SK-N-SH (cell line): ENCODE results near the gene IQCN. TPM values are rescaled to one million over a fixed set of nuclear protein-coding genes. Genes with fewer than 3 reads are reported as not detected.

ENCODE experiments used
- CTCF ChIA-PET: fragments of 300-600, 350-600 bp; formaldehyde crosslinking; extraction: SDS; loops from one replicate; lab custom pipeline; 2021; lab: Yijun Ruan, JAX
- POLR2A ChIA-PET: fragments of 350-600 bp; sonication (Branson Sonifier 250); formaldehyde crosslinking; extraction: SDS; loops from one replicate; lab custom pipeline; 2020; ENCODE audit warnings: antibody characterized with exemption, inconsistent platforms; lab: Yijun Ruan, JAX
- DNase-seq: peaks from one replicate; pipeline ENCODE4 v3.0.0; 2012
- H2AFZ ChIP-seq: fragments of 200-600 bp; sonication (generic); 2 replicates; pipeline ENCODE4 v1.8.1; 2016; ENCODE audit warnings: antibody characterized with exemption, mild to moderate bottlenecking, low read depth
- H3F3A ChIP-seq: fragments of 200-600 bp; sonication (generic); replicated peaks from 2 replicates; pipeline ENCODE3; 2016; ENCODE audit warnings: antibody characterized with exemption, mild to moderate bottlenecking; ENCODE audit not compliant: insufficient read depth
- H3K27ac ChIP-seq, 2 experiments: fragments of 200-500 bp in 1 of 2; fragments of 200-600 bp in 1 of 2; sonication (Bioruptor generic) in 1 of 2; sonication (generic), shearing (Covaris generic) in 1 of 2; 2 replicates each; pipeline versions ENCODE4 v1.5.1 to v1.6.1; 2014 to 2016; ENCODE audit warnings: low read depth in 2 of 2, inconsistent platforms in 1 of 2, low read length in 1 of 2, mild to moderate bottlenecking in 1 of 2, mixed read lengths in 1 of 2
- H3K27me3 ChIP-seq: fragments of 200-600 bp; sonication (generic), shearing (Covaris generic); 2 replicates; pipeline ENCODE4 v1.6.1; 2016; ENCODE audit warnings: mixed run types; ENCODE audit not compliant: insufficient read depth
- H3K36me3 ChIP-seq, 2 experiments: fragments of 200-500 bp in 1 of 2; fragments of 200-600 bp in 1 of 2; sonication (Bioruptor generic) in 1 of 2; sonication (generic) in 1 of 2; replicated peaks in 1 of 2; 2 replicates each; pipeline versions ENCODE3 to v1.5.1; 2014 to 2016; ENCODE audit warnings: low read length in 1 of 2, mild to moderate bottlenecking in 1 of 2; ENCODE audit not compliant: insufficient read depth in 2 of 2, control insufficient read depth in 1 of 2
- H3K4me1 ChIP-seq, 2 experiments: fragments of 200-500 bp in 1 of 2; fragments of 200-600 bp in 1 of 2; sonication (Bioruptor generic) in 1 of 2; sonication (generic), shearing (Covaris generic) in 1 of 2; 2 replicates each; pipeline versions ENCODE4 v1.5.1 to v1.6.1; 2014 to 2016; ENCODE audit warnings: low read depth in 1 of 2, low read length in 1 of 2, mixed run types in 1 of 2; ENCODE audit not compliant: insufficient read depth in 2 of 2, control insufficient read depth in 1 of 2
- H3K4me2 ChIP-seq: fragments of 200-600 bp; sonication (generic), shearing (Covaris generic); 2 replicates; pipeline ENCODE4 v1.6.1; 2017; ENCODE audit warnings: mixed run types
- H3K4me3 ChIP-seq, 2 experiments: fragments of 200-500 bp in 1 of 2; fragments of 200-600 bp in 1 of 2; sonication (Bioruptor generic) in 1 of 2; sonication (generic), shearing (Covaris generic) in 1 of 2; 2 replicates each; pipeline versions ENCODE4 v1.5.1 to v1.8.1; 2014 to 2016; ENCODE audit warnings: low read depth in 2 of 2, inconsistent platforms in 1 of 2, low read length in 1 of 2, mild to moderate bottlenecking in 1 of 2, mixed read lengths in 1 of 2, moderate library complexity in 1 of 2
- H3K79me2 ChIP-seq: fragments of 200-600 bp; sonication (generic); 2 replicates; pipeline ENCODE4 v1.8.1; 2017; ENCODE audit warnings: mild to moderate bottlenecking; ENCODE audit not compliant: insufficient read depth
- H3K9ac ChIP-seq: fragments of 200-600 bp; sonication (generic); 2 replicates; pipeline ENCODE4 v1.6.1; 2017; ENCODE audit warnings: mixed run types
- H3K9me2 ChIP-seq: fragments of 200-600 bp; sonication (generic); 2 replicates; pipeline ENCODE4 v1.6.1; 2017; ENCODE audit warnings: mixed run types
- H3K9me3 ChIP-seq: fragments of 200-600 bp; sonication (generic); 2 replicates; pipeline ENCODE4 v1.6.1; 2017; ENCODE audit warnings: mixed run types, mild to moderate bottlenecking, moderate library complexity
- H4K20me1 ChIP-seq: fragments of 200-600 bp; sonication (generic); 2 replicates; pipeline ENCODE4 v1.6.1; 2017; ENCODE audit warnings: mild to moderate bottlenecking, mixed run types; ENCODE audit not compliant: insufficient read depth
- FOSL2 ChIP-seq: IDR thresholded peaks from 2 replicates; pipeline ENCODE4 v1.4.0; 2012; ENCODE audit warnings: low read depth, mild to moderate bottlenecking, moderate library complexity, borderline replicate concordance
- FOXJ3 ChIP-seq: sonication (generic); formaldehyde crosslinking; IDR thresholded peaks from 2 replicates; pipeline ENCODE4 v1.5.1; 2020; ENCODE audit warnings: mild to moderate bottlenecking, missing genetic modification reagents
- GABPA ChIP-seq: IDR thresholded peaks from 2 replicates; pipeline ENCODE4 v1.4.0; 2012; ENCODE audit warnings: low read depth, mild to moderate bottlenecking
- GATA2 ChIP-seq: sonication (generic); formaldehyde crosslinking; IDR thresholded peaks from 2 replicates; pipeline ENCODE4 v1.5.0; 2020; ENCODE audit warnings: mild to moderate bottlenecking, missing genetic modification reagents
- IRF3 ChIP-seq: fragments of 150-350 bp; IDR thresholded peaks from 2 replicates; pipeline ENCODE4 v1.6.1; 2016; ENCODE audit warnings: mild to moderate bottlenecking, low read depth, low read length
- MAX ChIP-seq: IDR thresholded peaks from 2 replicates; pipeline ENCODE4 v1.4.0; 2012; ENCODE audit warnings: low read depth
- NFIC ChIP-seq: IDR thresholded peaks from 2 replicates; pipeline ENCODE4 v1.4.0; 2012; ENCODE audit warnings: borderline replicate concordance
- POLR2AphosphoS5 ChIP-seq: IDR thresholded peaks from 2 replicates; pipeline ENCODE4 v1.6.1; 2012; ENCODE audit warnings: low read depth, low read length
- SMC3 ChIP-seq: IDR thresholded peaks from 2 replicates; pipeline ENCODE4 v1.6.1; 2012; ENCODE audit warnings: low read depth, low read length, improper control_type of control experiment
- TEAD4 ChIP-seq: IDR thresholded peaks from 2 replicates; pipeline ENCODE4 v1.4.0; 2012; ENCODE audit warnings: mild to moderate bottlenecking, borderline replicate concordance; ENCODE audit not compliant: insufficient read depth
- ZBTB33 ChIP-seq: IDR thresholded peaks from 2 replicates; pipeline ENCODE4 v1.4.0; 2012; ENCODE audit warnings: low read depth, borderline replicate concordance
- WGBS: methylation state at CpG from one replicate; pipeline ENCODE4 v1.1.6; 2017; ENCODE audit warnings: low lambda C conversion rate; 5-methylcytosine and 5-hydroxymethylcytosine counted together
- polyA plus RNA-seq, 3 experiments: library from polyadenylated mRNA; depleted of rRNA; stranded (reverse); fragments of >200 nt; gene quantifications; 2 replicates each; pipeline ENCODE4 v1.2.3, GENCODE V29; 2012

The IQCN gene
- polyA plus RNA-seq, 1 of the 3 experiments (the other 2 are of a cell fraction): 2.5 TPM

- no peak for DNase-seq
- H3K9me3 ChIP-seq: no peaks in the 10 kb centered on the region
- no peaks in the 10 kb centered on the region for H4K20me1 ChIP-seq
- H2AFZ ChIP-seq: no peak overlapping the region
- H3K79me2 ChIP-seq: no peaks in the 10 kb centered on the region
- TF ChIP-seq SMC3 (no peak), NFIC (no peak)
- H3K4me3 ChIP-seq: no peak overlapping the region
- H3F3A ChIP-seq: peaks cover 3% of the 10 kb centered on the region
- H3K36me3 ChIP-seq: no peaks in the 10 kb centered on the region
- H3K4me1 ChIP-seq: no peaks in the 10 kb centered on the region
- no peaks in the 10 kb centered on the region for H3K9me2 ChIP-seq
- no peak overlapping the region for H3K4me2 ChIP-seq
- H3K27me3 ChIP-seq: peaks cover 19% of the 10 kb centered on the region
- ChIA-PET POLR2A (interaction anchor here (0.9 to 1.7 kb wide), 2 partner anchors 21 to 49 kb away, joined by 3 to 5 read pairs; partner anchors contain the start of gene IQCN), CTCF (interaction anchor here (0.7 to 19.4 kb wide), 11 partner anchors 14 to 246 kb away, joined by 3 to 505 read pairs (median 46); partner anchors contain the start of genes JUND, MPV17L2, PDE4C and RAB3A)
- WGBS: 4% methylated on average over 4 of the region's 5 CpGs
- H3K27ac ChIP-seq: no peak overlapping the region
- H3K9ac ChIP-seq: no peak overlapping the region
These were observed 20.5 kb downstream of the IQCN start for GRCh38 chr19:18253716-18254115.

- Histone ChIP-seq H3K27me3 (peaks cover 19% of the 10 kb centered on the region), H3K4me1 (no peaks in the 10 kb centered on the region), H3K4me2 (no peak overlapping the region), H3K79me2 (no peaks in the 10 kb centered on the region), H3K36me3 (no peaks in the 10 kb centered on the region), H3K9ac (no peak overlapping the region), H3K9me2 (no peaks in the 10 kb centered on the region), H2AFZ (no peak overlapping the region), H3K27ac (no peak overlapping the region), H4K20me1 (no peaks in the 10 kb centered on the region), H3K9me3 (no peaks in the 10 kb centered on the region), H3K4me3 (no peak overlapping the region), H3F3A (peaks cover 3% of the 10 kb centered on the region)
- no peak for DNase-seq
- ChIA-PET CTCF (interaction anchor here (0.7 to 19.4 kb wide), 16 partner anchors 8 to 143 kb away, joined by 3 to 505 read pairs (median 20); partner anchors contain the start of genes JUND, MPV17L2, PDE4C and RAB3A), POLR2A (interaction anchor here (1.7 kb wide), 1 partner anchor 48 kb away, joined by 5 read pairs; no protein-coding TSS in a partner anchor)
- TF ChIP-seq FOSL2 (no peak), MAX (no peak), TEAD4 (no peak), IRF3 (no peak), POLR2AphosphoS5 (no peak), GATA2 (no peak)
- 1% methylated on average over 4 of the region's 4 CpGs for WGBS
These were observed 21.1 kb downstream of the IQCN start for GRCh38 chr19:18253130-18253529.

GRCh38 chr19:18252370-18252717, 21.9 kb downstream of the IQCN start:
- ChIA-PET CTCF (interaction anchor here (0.9 to 19.4 kb wide), 41 partner anchors 9 to 245 kb away, joined by 3 to 505 read pairs (median 7); partner anchors contain the start of genes JUND, LSM4, MPV17L2 and PDE4C), POLR2A (interaction anchor here (1.2 to 1.7 kb wide), 2 partner anchors 44 to 48 kb away, joined by 5 to 7 read pairs; no protein-coding TSS in a partner anchor)
- no peaks in the 10 kb centered on the region for H3K9me2 ChIP-seq

More at GRCh38 chr19:18252370-18252717, 21.9 kb downstream of the IQCN start:
- no peak overlapping the region for H2AFZ ChIP-seq
- peaks cover 19% of the 10 kb centered on the region for H3K27me3 ChIP-seq
- no peaks in the 10 kb centered on the region for H3K79me2 ChIP-seq
- TF ChIP-seq POLR2AphosphoS5: no peak
- no peak for TF ChIP-seq ZBTB33
- no peak for TF ChIP-seq GABPA
- TF ChIP-seq NFIC: no peak
- TF ChIP-seq GATA2: no peak
- TF ChIP-seq FOXJ3: no peak
- TF ChIP-seq, all 33 proteins: peak for 0
- WGBS: 30% methylated on average over 7 of the region's 7 CpGs
- DNase-seq: no peak
- Histone ChIP-seq H3K4me1 (no peaks in the 10 kb centered on the region), H3K4me3 (no peak overlapping the region), H3F3A (peaks cover 3% of the 10 kb centered on the region), H4K20me1 (no peaks in the 10 kb centered on the region), H3K4me2 (no peak overlapping the region), H3K27ac (no peak overlapping the region), H3K36me3 (no peaks in the 10 kb centered on the region), H3K9ac (no peak overlapping the region), H3K9me3 (no peaks in the 10 kb centered on the region)
